GM18868 (cell line): Measurements from ENCODE around the gene SOX14.

Experiments
- ATAC-seq: cut with Tn5 transposase; IDR thresholded peaks from one replicate; pipeline ENCODE4 v1.9.1; 2021; ENCODE audit warnings: mild to moderate bottlenecking, moderate library complexity; ENCODE audit not compliant: unreplicated experiment

SOX14 gene

DNA sequence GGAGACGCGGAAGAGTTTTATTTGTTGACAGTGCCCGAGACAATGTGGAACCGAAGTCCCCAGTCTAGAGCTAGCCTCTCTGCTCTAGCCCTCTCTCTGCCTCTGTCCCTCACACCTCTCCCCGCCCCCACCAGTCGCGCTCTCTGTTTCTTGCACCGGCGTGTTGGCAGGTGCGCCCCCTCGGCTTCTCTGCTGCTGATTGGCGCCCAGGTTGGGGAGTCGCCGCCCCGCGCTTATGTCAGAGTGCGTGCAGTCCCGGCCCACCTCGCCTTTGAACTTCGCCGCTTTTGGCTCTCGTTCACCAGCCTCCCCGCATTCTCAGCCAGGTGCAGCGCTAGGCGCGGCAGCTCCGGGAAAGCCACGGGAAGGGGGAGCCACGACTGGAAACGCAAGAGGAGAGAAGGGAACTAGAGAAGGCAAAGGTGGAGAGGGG lies at the start of gene SOX14:
Gene SOX14 (plus strand): TSS at position 315 of the 433 bp plus-strand sequence. CDS start 470 bp downstream, outside the sequence.
- no peak for ATAC-seq

DNA sequence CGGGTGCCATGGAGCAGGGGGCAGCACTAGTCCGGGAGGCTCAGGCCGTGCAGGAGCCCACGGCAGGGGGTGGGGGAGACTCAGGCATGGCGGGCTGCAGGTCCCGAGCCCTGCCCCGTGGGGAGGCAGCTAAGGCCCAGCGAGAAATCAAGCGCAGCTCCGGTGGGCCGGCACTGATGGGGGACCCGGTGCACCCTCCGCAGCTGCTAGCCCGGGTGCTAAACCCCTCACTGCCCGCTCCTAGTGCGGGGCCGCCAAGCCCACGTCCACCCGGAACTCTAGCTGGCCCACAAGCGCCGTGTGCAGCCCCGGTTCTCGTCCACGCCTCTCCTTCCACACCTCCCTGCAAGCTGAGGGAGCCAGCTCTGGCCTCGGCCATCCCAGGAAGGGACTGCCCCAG lies 49.6 kb upstream of the SOX14 start:
- no peak for ATAC-seq

DNA sequence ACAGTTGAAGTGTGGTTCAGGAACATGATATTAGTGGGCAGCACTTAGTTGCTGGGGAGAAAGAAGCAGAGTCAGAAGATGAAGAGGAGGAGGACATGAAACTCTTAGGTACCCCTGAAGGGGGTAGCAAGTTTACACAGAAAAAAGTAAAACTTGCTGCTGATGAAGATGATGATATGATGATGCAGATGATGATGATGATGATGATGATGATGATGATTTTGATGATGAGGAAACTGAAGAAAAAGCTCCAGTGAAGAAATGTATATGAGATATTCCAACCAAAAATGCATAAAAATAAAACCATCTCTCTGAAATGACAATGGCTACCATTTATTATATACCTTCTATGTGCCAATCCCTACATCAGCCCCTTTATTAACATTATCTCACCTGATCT lies 39.9 kb upstream of the SOX14 start:
- no peak for ATAC-seq

DNA sequence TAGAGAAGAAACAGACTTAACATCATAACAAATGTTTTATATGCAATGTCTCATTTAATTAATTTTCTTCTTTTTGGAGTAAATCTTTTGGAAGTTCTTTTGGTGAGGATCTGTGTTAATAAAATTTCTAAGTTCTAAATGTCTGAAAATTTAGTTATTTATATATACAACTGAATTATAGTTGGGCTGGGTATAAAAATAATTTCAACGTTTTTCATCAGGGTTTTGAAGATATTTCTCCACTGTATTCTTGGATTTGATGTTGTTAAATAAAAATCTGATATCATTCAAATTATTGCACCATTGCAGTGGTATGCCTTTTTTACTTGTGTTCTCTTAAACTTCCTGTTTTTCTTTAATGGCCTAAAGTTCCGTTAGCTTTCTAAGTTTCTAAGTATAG lies 26.9 kb upstream of the SOX14 start:
- ATAC-seq, result no peak

- no peak for ATAC-seq
Measured at GRCh38 chr3:137738710-137739109, 25.4 kb upstream of the SOX14 start.

GRCh38 chr3:137743608-137744007 lies 20.5 kb upstream of the SOX14 start:
- no peak for ATAC-seq

- no peak for ATAC-seq
Measured at GRCh38 chr3:137746808-137747207, 17.3 kb upstream of the SOX14 start.

- no peak for ATAC-seq
Measured at GRCh38 chr3:137759505-137759904, 4.6 kb upstream of the SOX14 start.

- ATAC-seq, result no peak
Measured at GRCh38 chr3:137760341-137761098, 3.6 kb upstream of the SOX14 start.

DNA sequence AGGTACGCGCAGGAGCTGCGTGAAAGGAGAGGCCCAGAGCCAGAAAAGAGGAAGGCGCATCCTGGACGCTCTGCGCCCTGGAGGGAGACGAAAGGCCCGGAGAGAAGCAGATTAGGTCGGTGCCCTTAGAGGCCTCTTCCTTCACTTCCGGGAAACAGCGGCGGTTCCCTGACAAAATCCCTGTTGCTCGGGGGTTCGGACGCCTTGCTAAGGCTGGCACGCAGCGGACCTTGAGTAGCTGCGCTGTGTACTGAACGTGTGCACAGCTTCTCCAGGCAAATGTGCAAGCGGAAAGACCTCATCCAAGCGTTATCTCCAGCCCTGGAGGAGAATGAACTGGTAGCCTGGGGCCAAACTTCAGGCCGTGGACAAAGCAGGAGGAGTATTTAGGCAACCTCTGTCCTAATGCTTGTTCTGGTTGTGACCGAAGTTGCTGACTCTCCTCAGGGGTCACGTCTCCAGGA lies 3.0 kb upstream of the SOX14 start:
- no peak for ATAC-seq

- no peak for ATAC-seq
Measured at GRCh38 chr3:137761563-137762503, 2.3 kb upstream of the SOX14 start.

GRCh38 chr3:137762674-137763593 lies 1.2 kb upstream of the SOX14 start:
- ATAC-seq, result no peak

- ATAC-seq, result no peak
Measured at GRCh38 chr3:137763594-137763938, 549 bp upstream of the SOX14 start.

DNA sequence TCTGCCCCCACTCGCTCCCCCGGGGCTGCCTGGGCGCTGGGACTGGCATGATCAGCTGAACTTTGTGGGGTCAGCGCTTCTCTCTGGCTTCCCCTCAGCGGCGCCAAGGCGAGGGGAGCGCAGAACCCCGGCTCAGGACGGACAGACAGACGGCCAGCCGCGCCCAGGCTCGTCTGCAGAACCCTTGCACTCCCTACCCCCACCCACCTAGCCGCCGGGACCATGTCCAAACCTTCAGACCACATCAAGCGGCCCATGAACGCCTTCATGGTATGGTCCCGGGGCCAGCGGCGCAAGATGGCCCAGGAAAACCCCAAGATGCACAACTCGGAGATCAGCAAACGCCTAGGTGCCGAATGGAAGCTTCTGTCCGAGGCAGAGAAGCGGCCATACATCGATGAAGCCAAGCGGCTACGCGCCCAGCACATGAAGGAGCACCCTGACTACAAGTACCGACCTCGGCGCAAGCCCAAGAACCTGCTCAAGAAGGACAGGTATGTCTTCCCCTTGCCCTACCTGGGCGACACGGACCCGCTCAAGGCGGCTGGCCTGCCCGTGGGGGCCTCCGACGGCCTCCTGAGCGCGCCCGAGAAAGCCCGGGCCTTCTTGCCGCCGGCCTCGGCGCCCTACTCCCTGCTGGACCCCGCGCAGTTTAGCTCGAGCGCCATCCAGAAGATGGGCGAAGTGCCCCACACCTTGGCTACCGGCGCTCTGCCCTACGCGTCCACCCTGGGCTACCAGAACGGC lies 621 bp downstream of the SOX14 start:
- no peak for ATAC-seq

GRCh38 chr3:137765310-137766033 lies 1.4 kb downstream of the SOX14 start:
- ATAC-seq, result no peak

GRCh38 chr3:137766041-137766875 lies 2.1 kb downstream of the SOX14 start:
- ATAC-seq, result no peak

DNA sequence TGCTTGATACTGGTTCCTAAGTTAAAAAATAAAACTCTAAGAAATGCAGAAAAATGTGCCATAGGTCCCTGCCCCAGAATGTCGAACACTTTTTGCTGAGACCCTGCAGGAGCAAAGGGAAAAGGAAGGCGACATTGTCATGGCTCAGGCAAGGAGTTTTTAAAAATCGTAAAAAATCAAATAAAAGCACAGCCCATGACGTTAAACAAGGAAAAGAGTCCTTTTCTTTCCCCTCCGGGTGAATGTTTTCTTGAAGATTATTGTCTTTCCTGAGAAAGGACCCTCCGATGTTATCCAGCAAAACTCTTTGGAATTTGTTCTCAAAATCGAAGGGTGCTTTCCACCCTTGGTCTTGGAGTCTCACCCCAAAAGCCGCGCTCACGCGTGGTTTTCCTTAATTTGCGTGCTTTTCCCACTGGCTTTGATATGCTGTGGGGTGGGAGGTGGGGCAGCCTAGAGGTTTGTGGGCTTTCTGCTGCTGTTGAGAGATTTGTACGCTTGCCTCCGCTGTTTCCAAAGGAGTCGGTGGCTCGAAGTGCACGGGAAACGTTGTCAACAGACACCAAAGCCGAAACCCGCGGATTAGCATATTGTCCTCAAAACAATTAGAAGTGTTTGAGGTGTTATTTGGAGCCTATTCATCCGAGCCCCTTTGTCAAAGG lies 2.9 kb downstream of the SOX14 start:
- no peak for ATAC-seq
